Ectodermal cell (in vitro differentiated cells): ENCODE data around the gene KIZ.

Experiments used
- H3K27ac ChIP-seq: 2 replicates; pipeline ENCODE4 v1.7.0; 2013; ENCODE audit warnings: mild to moderate bottlenecking, low read depth, low read length; ENCODE audit not compliant: insufficient read depth, poor library complexity, severe bottlenecking
- H3K27me3 ChIP-seq: 2 replicates; pipeline ENCODE4 v1.7.0; 2013; ENCODE audit warnings: mild to moderate bottlenecking, low read length; ENCODE audit not compliant: insufficient read depth, control insufficient read depth, poor library complexity, severe bottlenecking
- H3K36me3 ChIP-seq: one replicate; pipeline ENCODE4 v1.7.0; 2013; ENCODE audit warnings: low read length; ENCODE audit not compliant: control insufficient read depth, insufficient read depth
- H3K4me1 ChIP-seq: one replicate; pipeline ENCODE4 v1.7.0; 2013; ENCODE audit warnings: low read length; ENCODE audit not compliant: control insufficient read depth, insufficient read depth
- H3K4me3 ChIP-seq: 2 replicates; pipeline ENCODE4 v1.7.0; 2013; ENCODE audit warnings: low read depth, low read length, control low read depth; ENCODE audit not compliant: insufficient read depth
- H3K9me3 ChIP-seq: 2 replicates; pipeline ENCODE4 v1.7.0; 2013; ENCODE audit warnings: mild to moderate bottlenecking, low read length, moderate library complexity; ENCODE audit not compliant: control insufficient read depth
- WGBS, 2 experiments: methylation state at CpG; one replicate each; pipeline ENCODE4 v1.1.7; 2013; ENCODE audit warnings: missing lambda C conversion rate in 2 of 2; 5-methylcytosine and 5-hydroxymethylcytosine counted together

The KIZ gene

DNA sequence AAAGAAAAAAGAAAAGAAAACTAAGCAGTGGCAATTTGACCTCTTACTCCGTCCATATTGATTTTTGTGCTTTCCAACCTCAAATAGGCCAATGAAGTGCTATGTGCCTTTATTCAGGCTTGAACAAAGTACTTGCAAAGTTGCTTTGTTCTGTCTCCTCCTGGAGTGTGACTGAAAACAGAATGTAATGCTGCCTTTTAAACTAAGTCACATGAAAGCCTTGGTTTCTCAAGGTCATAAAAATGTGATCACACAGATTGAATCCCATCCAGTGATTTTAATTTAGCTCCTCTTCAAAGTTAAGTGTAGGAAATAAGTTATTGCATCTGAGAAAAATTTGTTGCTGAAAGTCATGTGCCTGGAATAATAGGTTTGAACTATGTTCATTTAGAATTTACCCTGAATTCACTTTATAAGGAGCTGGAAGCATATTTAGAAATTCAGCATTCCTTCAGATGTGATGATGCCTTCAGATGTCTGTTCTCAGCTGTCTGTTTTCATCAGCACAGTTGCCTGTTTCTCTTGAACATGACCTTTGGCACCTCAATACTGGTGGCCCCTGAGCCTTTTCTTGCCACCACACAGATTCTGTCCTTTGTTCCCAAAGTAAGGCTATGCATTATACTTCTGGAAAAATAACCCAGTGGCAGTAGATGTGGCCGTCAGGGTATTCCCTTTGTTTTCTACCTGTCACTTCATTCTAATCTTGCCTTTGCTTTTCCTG, 48.8 kb downstream of the KIZ start:
- no peaks in the 10 kb centered on the region for H3K27me3 ChIP-seq
- H3K4me3 ChIP-seq, result no peak overlapping the region
- H3K36me3 ChIP-seq, result no peaks in the 10 kb centered on the region
- H3K4me1 ChIP-seq, result peaks cover 14% of the 10 kb centered on the region
- H3K9me3 ChIP-seq, result no peaks in the 10 kb centered on the region
- H3K27ac ChIP-seq, result no peak overlapping the region
- WGBS, 2 experiments, result 73 to 86% methylated on average over 2 of the region's 2 CpGs

DNA sequence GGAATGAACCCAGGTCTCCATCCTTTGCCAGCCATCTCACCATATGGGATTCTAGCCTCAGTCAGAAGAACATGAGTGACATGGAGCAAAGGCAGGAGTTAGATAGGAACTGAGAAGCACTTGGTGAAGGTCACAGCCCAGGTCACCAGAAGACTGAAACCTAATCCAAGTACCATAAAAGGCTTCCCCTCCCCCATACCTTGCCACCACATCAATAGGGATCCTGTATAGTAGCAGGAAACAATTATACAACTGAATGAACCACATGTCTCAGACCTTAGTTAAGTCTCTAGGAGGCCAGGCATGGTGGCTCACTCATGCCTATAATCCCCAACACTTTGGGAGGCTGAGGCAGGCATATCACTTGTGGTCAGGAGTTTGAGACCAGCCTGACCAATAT, 49.6 kb downstream of the KIZ start:
- no peak overlapping the region for H3K27ac ChIP-seq
- no peak overlapping the region for H3K4me3 ChIP-seq
- no peaks in the 10 kb centered on the region for H3K9me3 ChIP-seq
- peaks cover 16% of the 10 kb centered on the region for H3K4me1 ChIP-seq
- H3K27me3 ChIP-seq, result no peaks in the 10 kb centered on the region
- no peaks in the 10 kb centered on the region for H3K36me3 ChIP-seq

GRCh38 chr20:21177767-21178166, 51.9 kb downstream of the KIZ start:
- no peak overlapping the region for H3K4me3 ChIP-seq
- no peaks in the 10 kb centered on the region for H3K27me3 ChIP-seq
- no peaks in the 10 kb centered on the region for H3K36me3 ChIP-seq
- peaks cover 21% of the 10 kb centered on the region for H3K4me1 ChIP-seq
- H3K27ac ChIP-seq, result no peak overlapping the region
- no peaks in the 10 kb centered on the region for H3K9me3 ChIP-seq
- WGBS, 2 experiments, result 98 to 100% methylated on average over 1 to 2 of the region's 2 CpGs

DNA sequence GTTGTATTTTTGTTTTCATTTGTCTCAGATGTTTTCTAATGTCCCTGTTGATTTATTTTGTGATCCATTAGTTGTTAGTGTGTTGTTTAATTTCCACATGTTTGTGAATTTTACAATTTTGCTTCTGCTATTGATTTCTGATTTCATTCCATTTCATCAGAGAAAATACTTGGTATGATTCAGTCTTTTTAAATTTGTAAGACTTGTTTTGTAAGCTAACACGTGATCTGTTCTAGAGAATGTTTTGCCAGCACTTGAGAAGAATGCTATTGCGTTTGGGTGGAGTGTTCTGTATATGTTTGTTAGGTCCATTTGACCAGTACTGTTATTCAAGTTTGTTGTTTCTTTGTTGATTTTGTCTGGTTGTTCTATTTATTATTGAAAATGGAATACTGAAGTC, 53.9 kb downstream of the KIZ start:
- Histone ChIP-seq H3K27me3 (no peaks in the 10 kb centered on the region), H3K4me3 (no peak overlapping the region), H3K9me3 (no peaks in the 10 kb centered on the region), H3K36me3 (no peaks in the 10 kb centered on the region), H3K4me1 (peaks cover 15% of the 10 kb centered on the region), H3K27ac (no peak overlapping the region)
- 51 to 73% methylated on average over 2 of the region's 2 CpGs for WGBS, 2 experiments

DNA sequence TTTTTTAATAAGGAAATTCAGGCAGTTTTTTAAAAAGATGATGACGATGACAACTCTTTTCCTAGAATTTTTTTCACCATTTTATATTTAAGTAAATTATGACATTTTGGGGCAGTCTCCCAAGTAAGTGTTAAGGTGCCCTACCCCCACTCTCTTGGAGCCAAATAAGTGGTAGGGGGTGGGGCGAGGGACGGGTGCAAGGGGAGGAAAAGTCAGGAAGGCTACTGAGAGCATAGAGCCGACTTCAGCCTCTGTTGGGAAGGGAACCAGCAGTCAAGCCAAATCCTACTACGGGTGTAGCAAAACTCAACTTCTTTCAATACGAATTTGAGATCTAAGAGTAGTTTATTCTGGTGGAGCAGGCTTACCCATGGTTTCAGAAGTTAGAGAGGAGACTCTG, 54.4 kb downstream of the KIZ start:
- Histone ChIP-seq H3K9me3 (no peaks in the 10 kb centered on the region), H3K4me1 (peaks cover 11% of the 10 kb centered on the region), H3K27ac (no peak overlapping the region), H3K4me3 (no peak overlapping the region), H3K36me3 (no peaks in the 10 kb centered on the region), H3K27me3 (no peaks in the 10 kb centered on the region)
- WGBS, 2 experiments, result 50 to 54% methylated on average over 5 of the region's 6 CpGs

DNA sequence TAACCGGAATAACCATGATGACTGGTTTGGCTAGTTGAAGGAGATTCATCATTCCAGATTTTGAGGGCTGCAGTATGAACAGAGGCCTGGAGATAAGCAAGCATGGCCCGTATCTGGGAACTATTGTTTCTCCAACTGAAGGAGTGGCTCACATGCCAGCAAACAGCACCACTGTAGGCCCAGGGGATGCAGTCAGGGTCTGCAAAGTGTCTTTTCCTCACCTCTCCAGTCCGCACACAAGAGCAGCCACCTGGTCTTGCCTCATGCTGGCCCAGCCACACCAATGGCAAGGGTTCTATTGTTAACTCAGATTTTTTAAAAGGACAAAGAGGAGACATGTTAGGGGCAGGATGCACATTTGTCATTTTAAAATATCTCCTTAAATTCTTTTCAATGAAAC, 55.1 kb downstream of the KIZ start:
- Histone ChIP-seq H3K9me3 (no peaks in the 10 kb centered on the region), H3K36me3 (no peaks in the 10 kb centered on the region), H3K4me3 (no peak overlapping the region), H3K27ac (no peak overlapping the region), H3K4me1 (peaks cover 7% of the 10 kb centered on the region), H3K27me3 (no peaks in the 10 kb centered on the region)
- 92 to 95% methylated on average over 3 of the region's 3 CpGs for WGBS, 2 experiments

GRCh38 chr20:21182832-21183563, 57.1 kb downstream of the KIZ start:
- 92 to 98% methylated on average over 7 of the region's 7 CpGs for WGBS, 2 experiments
- Histone ChIP-seq H3K4me3 (no peak overlapping the region), H3K27ac (no peak overlapping the region), H3K27me3 (no peaks in the 10 kb centered on the region), H3K36me3 (no peaks in the 10 kb centered on the region), H3K4me1 (peaks cover 11% of the 10 kb centered on the region), H3K9me3 (no peaks in the 10 kb centered on the region)

DNA sequence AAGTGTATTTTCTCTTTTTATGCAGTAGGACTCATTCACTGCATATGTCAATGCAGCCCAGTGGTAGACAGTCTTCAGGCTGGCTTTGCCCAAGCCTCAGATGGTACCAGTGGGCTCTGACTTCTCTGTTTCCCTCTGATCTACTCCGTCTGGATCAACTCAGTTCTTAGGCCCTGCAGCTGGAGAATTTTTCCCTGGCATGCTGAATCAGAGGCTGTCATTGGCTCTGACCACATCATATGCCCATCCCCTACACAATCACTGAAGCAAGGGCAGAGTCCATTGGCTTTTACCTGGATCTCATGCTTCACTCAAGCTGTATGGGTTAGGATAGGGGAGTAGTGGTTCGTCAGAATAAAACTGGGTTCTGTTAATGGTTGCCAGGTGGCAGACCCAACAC, 57.8 kb downstream of the KIZ start:
- 76 to 91% methylated on average over 2 of the region's 2 CpGs for WGBS, 2 experiments
- Histone ChIP-seq H3K4me1 (peaks cover 11% of the 10 kb centered on the region), H3K27ac (no peak overlapping the region)

GRCh38 chr20:21184819-21185218, 58.9 kb downstream of the KIZ start:
- WGBS, 2 experiments, result 95 to 97% methylated on average over 3 of the region's 3 CpGs
- Histone ChIP-seq H3K27me3 (no peaks in the 10 kb centered on the region), H3K4me3 (no peak overlapping the region), H3K27ac (no peak overlapping the region), H3K9me3 (no peaks in the 10 kb centered on the region), H3K4me1 (peaks cover 19% of the 10 kb centered on the region), H3K36me3 (no peaks in the 10 kb centered on the region)

More for the DNA sequence above, 57.8 kb downstream of the KIZ start:
- Histone ChIP-seq H3K36me3 (no peaks in the 10 kb centered on the region), H3K4me3 (no peak overlapping the region), H3K9me3 (no peaks in the 10 kb centered on the region), H3K27me3 (no peaks in the 10 kb centered on the region)

DNA sequence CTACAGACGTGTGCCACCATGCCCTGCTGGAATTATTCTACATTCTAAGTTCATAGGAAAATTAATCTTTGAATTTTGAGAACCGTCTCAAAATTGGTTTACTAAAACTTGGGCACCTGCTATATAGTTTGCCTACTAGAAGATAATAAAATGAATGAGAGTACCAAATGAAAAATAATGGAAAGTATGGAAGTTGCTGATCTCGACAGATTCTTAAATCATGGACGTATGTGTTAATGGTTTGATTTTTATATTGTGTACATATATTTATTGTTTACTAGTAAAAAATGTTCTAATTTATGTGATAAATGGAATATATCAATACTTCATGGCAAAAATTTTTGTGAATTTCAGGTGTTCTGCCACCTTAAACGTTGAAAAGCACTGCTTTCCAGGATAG, 60.0 kb downstream of the KIZ start:
- H3K4me1 ChIP-seq, result peaks cover 22% of the 10 kb centered on the region
- no peaks in the 10 kb centered on the region for H3K27me3 ChIP-seq
- no peak overlapping the region for H3K4me3 ChIP-seq
- WGBS, 2 experiments, result 88 to 92% methylated on average over 5 of the region's 5 CpGs
- no peaks in the 10 kb centered on the region for H3K36me3 ChIP-seq
- no peaks in the 10 kb centered on the region for H3K9me3 ChIP-seq
- H3K27ac ChIP-seq, result no peak overlapping the region
